RWPE1 (cell line): Measurements from ENCODE around the gene CHCHD6.

Source experiments
- CTCF ChIA-PET: fragments of 350-600 bp; sonication (Branson Sonifier 250); formaldehyde crosslinking; extraction: SDS; loops from one replicate; lab custom pipeline; 2021; lab: Yijun Ruan, JAX
- POLR2A ChIA-PET: fragments of 400-600 bp; formaldehyde crosslinking; extraction: SDS; loops from one replicate; lab custom pipeline; 2020; ENCODE audit warnings: antibody characterized with exemption; ENCODE audit not compliant: low non-redundant PET; lab: Yijun Ruan, JAX
- DNase-seq: peaks from one replicate; pipeline ENCODE4 v3.0.0; 2012; ENCODE audit warnings: low spot score
- H3K27ac ChIP-seq: fragments of 450-650 bp; 2 replicates; pipeline ENCODE4 v1.5.1; 2017
- TF ChIP-seq, protein P1 (sequence below): fragments of 450-650 bp; conservative IDR thresholded peaks from 2 replicates; pipeline ENCODE4 v1.5.1; 2017; ENCODE audit warnings: low read depth, mild to moderate bottlenecking

The CHCHD6 gene

DNA sequence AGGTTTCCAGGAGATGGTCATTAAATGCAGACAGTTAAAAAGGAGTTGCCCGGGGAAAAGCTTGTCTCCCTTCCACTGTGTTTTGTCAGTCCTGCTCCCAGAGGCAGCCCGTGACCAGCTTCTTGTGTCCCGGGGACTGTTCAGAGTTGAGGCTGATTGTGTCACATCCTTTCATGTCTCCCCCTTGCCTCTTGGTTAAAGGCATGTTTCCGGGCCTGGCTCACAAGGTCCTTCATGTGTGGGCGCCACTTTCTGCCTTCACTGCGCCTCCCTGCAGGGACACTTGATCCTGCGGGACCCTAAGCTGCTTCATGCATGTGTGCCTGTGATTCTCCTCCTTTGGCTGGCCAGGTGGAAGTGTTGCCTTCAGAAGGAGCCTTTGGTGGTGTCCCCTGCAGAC, 9.2 kb downstream of the CHCHD6 start:
- ChIA-PET CTCF (interaction anchor here (0.6 to 0.7 kb wide), 2 partner anchors 29 to 54 kb away, joined by 3 to 4 read pairs; no protein-coding TSS in a partner anchor), POLR2A (no interaction called here)
- TF ChIP-seq, protein P1, sequence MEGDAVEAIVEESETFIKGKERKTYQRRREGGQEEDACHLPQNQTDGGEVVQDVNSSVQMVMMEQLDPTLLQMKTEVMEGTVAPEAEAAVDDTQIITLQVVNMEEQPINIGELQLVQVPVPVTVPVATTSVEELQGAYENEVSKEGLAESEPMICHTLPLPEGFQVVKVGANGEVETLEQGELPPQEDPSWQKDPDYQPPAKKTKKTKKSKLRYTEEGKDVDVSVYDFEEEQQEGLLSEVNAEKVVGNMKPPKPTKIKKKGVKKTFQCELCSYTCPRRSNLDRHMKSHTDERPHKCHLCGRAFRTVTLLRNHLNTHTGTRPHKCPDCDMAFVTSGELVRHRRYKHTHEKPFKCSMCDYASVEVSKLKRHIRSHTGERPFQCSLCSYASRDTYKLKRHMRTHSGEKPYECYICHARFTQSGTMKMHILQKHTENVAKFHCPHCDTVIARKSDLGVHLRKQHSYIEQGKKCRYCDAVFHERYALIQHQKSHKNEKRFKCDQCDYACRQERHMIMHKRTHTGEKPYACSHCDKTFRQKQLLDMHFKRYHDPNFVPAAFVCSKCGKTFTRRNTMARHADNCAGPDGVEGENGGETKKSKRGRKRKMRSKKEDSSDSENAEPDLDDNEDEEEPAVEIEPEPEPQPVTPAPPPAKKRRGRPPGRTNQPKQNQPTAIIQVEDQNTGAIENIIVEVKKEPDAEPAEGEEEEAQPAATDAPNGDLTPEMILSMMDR: no peak
- H3K27ac ChIP-seq: no peak overlapping the region
- no peak for DNase-seq

DNA sequence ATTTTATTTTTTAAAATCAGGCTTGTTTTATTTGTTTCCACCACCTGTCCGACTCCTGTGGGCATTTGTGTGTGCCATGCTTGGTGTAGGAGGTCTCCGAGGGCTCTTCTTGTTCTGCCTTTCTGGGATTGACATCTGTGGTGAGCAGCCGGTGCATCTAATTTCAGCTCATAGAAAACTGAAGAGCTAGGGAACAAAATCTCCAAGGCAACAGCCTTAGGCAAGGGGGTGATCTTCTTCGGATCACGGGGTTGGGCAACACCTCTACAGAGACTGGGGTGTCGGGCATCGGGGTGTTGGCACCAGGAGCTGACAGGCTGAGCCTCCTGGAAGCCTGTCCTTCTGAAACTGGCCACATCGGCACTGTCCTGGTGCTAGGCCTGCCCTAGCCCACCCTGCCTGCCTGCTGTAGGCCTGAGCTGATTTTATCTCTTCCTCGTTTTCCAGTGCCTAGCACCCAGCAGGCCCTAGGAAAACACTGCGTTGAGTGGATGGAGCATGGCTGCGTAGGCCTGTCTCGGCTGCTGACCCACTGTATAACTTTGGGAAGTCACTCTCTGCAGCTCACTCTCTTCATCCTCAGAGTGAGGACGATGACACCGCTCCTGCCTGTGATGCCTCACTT, 10.3 kb downstream of the CHCHD6 start:
- TF ChIP-seq, protein P1: no peak
- POLR2A ChIA-PET: no interaction called here
- CTCF ChIA-PET: interaction anchor here (0.6 kb wide), 1 partner anchor 258 kb away, joined by 3 read pairs; no protein-coding TSS in a partner anchor
- no peak for DNase-seq
- no peak overlapping the region for H3K27ac ChIP-seq

DNA sequence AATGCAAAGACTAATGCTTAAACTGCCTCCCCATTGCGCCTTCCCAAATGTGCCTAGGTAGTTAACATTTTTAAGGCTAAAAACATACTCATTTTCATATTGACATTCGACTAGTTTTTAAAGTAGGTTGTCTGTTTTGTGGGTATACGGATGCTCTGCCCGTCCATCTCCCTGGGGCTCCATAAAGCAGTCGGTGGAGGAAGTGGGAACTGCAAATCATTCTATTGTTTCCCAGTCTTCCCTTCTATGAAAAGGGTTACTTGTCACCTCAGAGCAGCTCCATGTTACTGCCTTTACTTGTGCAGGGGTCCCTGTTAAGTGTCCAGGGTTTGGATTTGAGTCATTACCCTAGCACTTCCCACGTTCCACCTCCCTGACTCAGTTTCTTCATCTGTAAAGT, 10.9 kb downstream of the CHCHD6 start:
- DNase-seq: no peak
- TF ChIP-seq, protein P1: no peak
- CTCF ChIA-PET: interaction anchor here (0.6 kb wide), 1 partner anchor 257 kb away, joined by 3 read pairs; no protein-coding TSS in a partner anchor

GRCh38 chr3:126715432-126715831, 11.4 kb downstream of the CHCHD6 start:
- no peak for DNase-seq
- TF ChIP-seq, protein P1: no peak
- ChIA-PET POLR2A (no interaction called here), CTCF (no interaction called here)
- H3K27ac ChIP-seq: no peak overlapping the region

More for the DNA sequence above, 10.9 kb downstream of the CHCHD6 start:
- H3K27ac ChIP-seq: no peak overlapping the region
- POLR2A ChIA-PET: no interaction called here

- ChIA-PET POLR2A (no interaction called here), CTCF (no interaction called here)
- no peak overlapping the region for H3K27ac ChIP-seq
- TF ChIP-seq, protein P1: no peak
- no peak for DNase-seq
These were observed 12.0 kb downstream of the CHCHD6 start for GRCh38 chr3:126716057-126716456.

DNA sequence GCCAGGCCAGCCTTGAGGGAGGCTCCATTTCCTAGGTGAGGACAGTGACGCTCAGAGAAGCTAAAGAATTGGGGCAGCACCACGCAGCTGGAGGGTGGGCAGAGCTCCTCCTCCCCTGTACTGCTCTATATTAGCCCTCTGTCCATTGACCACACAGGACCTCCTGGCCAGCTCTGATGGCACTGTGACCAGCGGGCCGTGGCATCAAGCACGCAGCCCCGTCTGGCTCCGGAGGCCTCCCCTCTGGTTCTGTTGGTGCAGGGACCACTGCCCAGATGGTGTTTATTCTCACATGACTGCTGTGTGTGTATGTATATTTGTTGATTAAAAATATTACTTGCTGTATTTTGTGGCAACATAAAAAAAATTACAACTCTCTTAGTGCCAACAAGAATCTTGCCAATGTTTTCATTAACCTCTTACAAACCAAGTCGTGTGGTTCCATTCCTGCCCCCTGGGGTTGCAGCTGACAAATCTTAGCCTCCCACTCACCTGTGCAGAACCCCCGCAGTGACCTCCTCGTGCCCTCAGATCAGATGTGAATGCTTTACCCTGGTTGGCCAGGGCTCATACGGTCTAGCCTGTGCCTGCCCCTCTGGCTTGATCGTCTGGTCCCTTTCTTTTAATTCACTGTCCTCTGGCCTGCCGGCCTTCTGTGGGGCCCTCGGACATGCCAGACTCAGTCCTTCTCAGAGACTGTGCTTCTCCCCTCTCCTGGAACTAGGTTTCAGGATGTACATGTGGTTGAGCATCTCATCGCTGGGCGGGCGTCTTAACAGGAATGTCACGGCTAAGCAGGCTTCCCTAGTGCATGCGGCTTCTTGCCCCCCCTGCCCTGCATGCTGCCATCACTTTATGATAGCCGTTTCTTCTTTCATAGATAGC, 14.8 kb downstream of the CHCHD6 start:
- TF ChIP-seq, protein P1: no peak
- DNase-seq: no peak
- H3K27ac ChIP-seq: no peak overlapping the region
- ChIA-PET POLR2A (no interaction called here), CTCF (interaction anchor here (0.5 to 0.6 kb wide), 2 partner anchors 108 to 940 kb away, joined by 3 read pairs; no protein-coding TSS in a partner anchor)
